ENCODE measurements around the gene PLCE1.

PLCE1 gene

DNA sequence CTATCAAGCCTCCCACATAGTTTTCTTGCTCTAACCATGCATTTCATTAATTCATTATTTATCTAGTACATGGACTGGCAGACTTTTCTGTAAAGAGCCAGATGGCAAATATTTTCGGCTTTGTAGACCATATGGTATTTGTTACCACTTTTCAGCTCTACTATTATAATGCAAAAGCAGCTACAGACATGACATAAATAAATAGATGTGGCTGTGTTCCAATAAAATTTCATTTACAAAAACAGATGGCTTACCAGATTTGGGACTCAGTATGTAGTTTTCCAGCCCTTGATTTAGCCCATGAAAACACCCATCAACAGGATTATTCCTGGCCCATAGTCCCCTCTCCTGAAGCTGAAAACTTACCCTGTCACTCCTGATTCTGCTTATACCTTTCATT, 32.1 kb downstream of the PLCE1 start:
- DNase-seq = no peak

DNA sequence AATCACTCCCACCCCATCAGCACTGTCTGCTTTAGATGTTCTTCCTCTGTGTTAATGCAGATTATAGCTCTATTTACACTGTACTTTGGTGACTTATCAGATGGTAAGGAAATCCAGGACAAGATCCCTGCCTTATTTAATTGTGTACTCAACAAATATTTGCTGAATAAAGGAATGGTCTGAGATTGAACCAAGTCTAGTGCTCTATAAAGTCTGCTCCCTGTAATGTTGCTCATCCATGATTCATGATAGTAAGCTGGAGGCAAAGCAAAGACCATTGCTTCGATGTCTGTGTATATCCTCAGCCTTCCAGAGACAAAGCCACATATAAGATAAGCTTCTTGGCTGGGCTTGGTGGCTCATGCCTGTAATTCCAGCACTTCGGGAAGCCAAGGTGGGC, 33.5 kb downstream of the PLCE1 start:
- DNase-seq = no peak

DNA sequence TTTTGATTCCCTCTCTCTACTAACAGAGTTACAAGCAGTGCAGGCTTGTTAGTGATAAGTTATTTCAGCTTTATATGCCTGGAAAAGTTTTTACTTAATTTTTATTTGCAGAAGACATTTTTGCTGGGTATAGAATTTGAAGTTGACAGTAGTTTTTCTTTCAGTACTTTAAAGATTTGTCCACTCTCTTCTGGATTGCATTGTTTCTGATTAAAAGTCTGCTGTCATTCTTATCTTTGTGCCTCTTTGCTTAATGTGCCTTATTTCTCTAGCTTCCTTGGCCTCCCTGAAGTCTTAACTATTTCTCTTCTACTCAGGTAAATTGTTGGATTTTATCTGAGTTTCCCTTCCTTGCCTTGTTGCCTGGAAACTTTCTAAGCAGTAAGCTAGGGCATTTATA, 36.2 kb downstream of the PLCE1 start:
- DNase-seq = no peak

DNA sequence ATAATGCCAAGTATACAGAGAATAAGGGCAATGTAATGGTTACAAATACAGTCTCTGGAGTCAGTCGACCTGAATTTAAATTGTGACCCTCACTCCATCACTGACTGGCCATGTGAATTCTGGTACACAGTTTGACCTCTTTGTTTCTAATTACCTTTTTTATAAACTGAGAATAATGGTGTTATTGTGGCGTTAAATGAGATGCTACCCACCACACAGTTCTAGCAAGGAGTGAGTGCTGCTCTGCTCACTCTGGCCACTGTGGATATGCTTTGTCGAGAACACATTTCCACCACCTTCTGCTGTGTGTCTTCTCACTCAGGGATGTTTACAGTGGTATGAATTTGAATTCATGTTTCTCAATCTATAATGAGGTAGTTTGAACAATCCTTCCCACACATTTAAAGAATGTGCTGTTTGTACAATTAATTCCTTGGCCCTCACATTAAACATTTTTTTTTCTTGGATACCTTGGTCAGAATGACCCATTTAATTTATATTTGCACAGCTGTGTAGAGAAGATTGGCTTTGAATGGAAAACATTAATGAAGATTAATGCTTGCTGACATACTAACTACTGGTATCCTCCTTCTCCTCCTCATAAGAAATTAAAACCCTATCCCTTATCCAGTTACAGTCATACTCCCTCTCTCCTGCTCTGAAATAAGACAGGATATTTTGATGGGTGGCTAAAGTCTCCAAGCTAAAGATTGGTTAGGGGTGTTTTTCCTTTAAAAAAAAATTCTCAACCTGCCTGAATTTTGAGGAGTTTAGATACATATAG, 42.4 kb downstream of the PLCE1 start:
- DNase-seq = no peak

DNA sequence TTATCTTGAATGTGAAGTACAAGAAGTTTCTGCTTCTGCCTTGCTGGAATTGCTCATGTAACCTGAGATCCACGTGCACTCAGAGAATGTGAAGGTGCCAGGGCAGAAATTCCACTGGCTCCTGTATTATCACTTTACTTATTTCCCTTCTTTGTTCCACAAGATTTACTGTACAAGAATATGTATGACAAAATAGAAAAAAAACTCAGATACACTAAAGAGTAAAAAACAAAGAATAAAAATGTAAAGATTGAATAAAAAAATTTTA, 43.0 kb downstream of the PLCE1 start:
- no peak for DNase-seq

DNA sequence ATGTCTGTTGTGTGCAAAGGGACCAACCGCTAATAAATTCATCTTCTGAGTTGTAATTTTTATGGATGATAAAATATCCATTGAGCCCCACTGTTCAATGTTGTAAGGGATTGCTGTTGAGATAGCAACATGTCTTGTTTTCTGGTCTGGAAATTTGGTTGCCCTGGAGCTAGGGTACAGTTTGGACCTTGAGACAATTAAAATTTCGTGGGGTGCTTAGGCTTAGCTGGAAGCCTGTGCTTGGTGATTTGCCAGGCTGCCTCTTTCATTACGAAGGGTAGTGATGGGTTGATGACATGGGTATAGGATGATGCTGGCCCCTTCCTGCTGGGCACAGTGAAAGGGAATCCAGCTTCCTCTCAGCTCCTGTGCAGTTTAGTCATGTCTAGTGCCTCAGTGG, 43.6 kb downstream of the PLCE1 start:
- no peak for DNase-seq

DNA sequence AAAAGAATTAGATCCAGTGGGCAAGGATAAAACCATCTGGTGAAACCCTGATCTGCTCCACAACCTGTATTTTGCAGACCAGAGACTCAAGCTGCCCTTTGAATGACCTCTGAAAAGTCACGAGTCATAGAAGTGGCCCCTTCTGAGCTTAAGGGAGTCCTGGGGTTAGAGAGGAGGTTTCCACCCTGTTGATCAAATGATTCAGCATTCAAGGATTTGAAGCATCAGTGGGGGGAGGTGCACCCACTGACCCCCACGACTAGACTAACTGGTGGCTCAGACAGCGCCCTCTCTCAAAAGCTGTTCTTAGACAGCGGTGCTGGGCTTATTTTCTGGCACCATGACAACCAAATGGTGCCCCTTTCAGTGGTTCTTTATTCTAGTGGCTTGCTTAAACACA, 44.3 kb downstream of the PLCE1 start:
- peak; percentile 82 for DNase-seq

DNA sequence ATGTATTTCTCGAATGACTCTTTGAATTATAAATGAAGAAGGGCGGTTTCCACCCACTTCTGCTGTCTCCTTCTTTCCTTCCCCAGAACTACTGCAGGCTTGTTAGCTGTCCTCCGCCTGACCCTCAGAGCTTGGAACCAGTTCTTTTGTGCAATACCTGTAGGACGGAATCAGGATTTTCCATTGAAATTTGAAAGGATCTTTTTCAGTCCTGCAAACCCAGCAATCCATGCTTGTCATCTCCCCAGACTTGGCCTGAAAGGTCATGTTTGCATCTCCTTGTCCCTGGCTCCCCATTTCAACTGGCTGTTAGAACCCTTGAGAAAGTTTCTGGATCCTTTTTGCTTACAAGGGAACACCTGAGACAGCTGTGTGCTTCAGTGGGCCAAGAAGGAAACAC, 47.5 kb downstream of the PLCE1 start:
- DNase-seq = no peak

DNA sequence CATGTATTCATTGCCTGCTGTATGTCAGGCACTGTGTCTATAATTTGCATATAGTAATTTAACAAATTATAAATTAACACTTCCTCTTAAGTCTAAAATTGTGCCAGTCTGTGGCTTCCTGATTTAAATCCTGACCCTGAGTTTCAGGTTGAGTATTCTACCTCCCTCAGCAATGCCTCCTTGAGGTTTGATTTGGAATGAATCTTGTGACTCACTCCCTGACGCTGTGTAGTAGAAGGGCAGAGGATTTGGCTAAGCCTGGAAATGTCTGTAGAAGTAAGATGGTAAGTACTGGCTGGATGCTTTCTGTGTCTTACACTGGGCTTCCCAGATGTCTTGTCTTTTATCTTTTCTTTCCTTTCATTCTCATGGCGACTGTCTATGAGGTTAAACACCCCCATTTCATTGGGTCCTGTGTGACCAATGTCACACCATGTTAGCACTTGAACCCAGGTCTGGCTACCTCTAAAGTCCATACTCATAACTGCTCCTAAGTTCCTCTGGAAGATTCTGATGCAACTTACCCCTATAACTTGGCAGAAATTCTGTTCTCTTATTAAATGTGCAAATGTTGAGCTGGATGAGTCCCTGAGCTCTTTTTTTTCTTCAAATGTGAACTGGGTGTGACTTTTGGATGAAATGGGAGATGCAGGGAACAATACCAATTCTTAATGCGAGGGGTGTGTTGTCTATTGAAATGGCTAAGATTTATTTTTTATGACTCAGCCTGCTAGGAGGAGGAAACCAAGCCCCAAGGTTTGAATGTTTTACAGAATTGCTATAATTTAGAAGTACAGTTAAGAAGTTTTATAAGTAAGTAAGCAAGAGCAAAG, 48.5 kb downstream of the PLCE1 start:
- peak; percentile 76 for DNase-seq

DNA sequence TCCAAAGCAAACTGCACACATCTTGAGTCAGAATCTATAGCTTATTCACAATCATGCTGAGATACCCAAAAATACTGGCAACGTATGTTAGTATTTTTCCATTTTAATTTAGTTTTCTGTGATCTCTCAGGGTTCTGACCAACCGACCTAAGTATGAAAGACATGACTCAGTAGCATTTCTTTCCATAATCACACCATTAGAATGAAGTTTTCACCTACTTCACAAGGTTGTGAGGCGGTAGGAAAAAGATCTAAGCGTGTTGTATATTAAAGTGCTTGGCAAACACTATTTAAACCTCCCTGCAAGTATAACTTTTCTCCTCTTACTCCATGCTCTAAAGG, 49.1 kb downstream of the PLCE1 start:
- DNase-seq = no peak
